Measurements from ENCODE around the gene SMYD3. TPM values are rescaled to one million over a fixed set of nuclear protein-coding genes. Genes with fewer than 3 reads are reported as not detected.

SMYD3 gene
- total RNA-seq, 1 donor from 2014 or later: 34.9 TPM

DNA sequence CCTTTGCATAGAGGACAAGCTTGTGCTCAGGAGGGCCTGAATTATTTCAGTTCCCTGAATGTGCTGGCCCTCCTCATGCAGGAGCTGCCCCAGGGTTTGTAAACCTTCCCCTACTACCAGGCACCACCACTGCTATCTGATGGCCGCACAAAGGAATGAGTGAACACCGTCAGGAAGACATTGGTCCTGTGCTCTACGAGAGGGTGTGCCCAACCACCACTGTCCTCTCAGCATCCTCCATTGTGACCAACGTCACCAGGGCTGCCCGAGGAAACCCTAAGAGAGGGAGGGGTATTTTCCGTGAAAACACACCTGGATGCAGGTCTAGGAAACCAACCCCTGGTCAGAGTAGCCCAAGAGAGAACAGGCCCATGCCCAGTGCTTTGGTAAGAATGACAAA lies 694.8 kb downstream of the SMYD3 start:
- H3K27me3 Mint-ChIP-seq (ENCODE audit: low read depth): no peaks in the 10 kb centered on the region
- TF ChIP-seq, protein P1, sequence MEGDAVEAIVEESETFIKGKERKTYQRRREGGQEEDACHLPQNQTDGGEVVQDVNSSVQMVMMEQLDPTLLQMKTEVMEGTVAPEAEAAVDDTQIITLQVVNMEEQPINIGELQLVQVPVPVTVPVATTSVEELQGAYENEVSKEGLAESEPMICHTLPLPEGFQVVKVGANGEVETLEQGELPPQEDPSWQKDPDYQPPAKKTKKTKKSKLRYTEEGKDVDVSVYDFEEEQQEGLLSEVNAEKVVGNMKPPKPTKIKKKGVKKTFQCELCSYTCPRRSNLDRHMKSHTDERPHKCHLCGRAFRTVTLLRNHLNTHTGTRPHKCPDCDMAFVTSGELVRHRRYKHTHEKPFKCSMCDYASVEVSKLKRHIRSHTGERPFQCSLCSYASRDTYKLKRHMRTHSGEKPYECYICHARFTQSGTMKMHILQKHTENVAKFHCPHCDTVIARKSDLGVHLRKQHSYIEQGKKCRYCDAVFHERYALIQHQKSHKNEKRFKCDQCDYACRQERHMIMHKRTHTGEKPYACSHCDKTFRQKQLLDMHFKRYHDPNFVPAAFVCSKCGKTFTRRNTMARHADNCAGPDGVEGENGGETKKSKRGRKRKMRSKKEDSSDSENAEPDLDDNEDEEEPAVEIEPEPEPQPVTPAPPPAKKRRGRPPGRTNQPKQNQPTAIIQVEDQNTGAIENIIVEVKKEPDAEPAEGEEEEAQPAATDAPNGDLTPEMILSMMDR (IDR thresholded peaks at IDR 0.05; ENCODE audit: unreplicated experiment): no peak
- no peaks in the 10 kb centered on the region for H3K36me3 Mint-ChIP-seq
- H3K27ac Mint-ChIP-seq: no peak overlapping the region
- no peak for DNase-seq (ENCODE audit: low spot score in 2 of 2, unreplicated experiment in 2 of 2)
- H3K4me3 Mint-ChIP-seq: no peak overlapping the region
- no peaks in the 10 kb centered on the region for H3K9me3 Mint-ChIP-seq
- H3K4me1 Mint-ChIP-seq: peaks cover 16% of the 10 kb centered on the region

- Mint-ChIP-seq H3K27ac (no peak overlapping the region), H3K27me3 (ENCODE audit: low read depth) (no peaks in the 10 kb centered on the region), H3K4me1 (peaks cover 16% of the 10 kb centered on the region), H3K4me3 (no peak overlapping the region), H3K36me3 (no peaks in the 10 kb centered on the region), H3K9me3 (no peaks in the 10 kb centered on the region)
- no peak for DNase-seq (ENCODE audit: low spot score in 2 of 2, unreplicated experiment in 2 of 2)
- TF ChIP-seq, protein P1 (IDR thresholded peaks at IDR 0.05; ENCODE audit: unreplicated experiment): no peak
These were observed 696.2 kb downstream of the SMYD3 start for GRCh38 chr1:245810789-245811337.

DNA sequence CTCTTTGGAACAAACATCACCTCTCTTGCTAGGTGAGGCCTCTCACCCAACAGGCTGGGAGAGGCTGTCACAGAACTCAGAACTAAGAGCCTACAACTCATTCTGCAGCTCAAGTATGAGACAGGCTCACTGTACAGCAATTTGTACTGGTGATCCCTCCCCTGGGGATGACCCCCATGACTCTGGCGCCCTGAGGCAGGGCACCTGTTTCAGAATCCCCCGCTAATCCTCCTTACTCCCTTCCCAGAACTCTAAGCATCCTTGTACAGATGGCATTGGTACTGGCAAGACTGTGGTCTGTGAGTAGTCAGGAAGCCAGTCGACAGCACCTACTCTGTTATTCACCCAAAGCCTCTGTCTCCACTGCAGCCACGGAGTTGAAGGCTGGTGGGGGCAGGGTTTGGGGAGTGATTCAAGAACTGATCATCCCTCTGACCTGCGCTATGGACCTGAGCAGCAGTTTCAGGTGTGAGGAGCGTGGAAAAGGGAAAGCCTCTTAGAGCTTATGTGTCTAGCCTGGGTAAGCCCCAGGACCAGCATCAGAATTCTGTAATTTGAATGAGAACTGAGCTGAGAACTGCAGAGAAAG lies 696.8 kb downstream of the SMYD3 start:
- TF ChIP-seq, protein P1 (IDR thresholded peaks at IDR 0.05; ENCODE audit: unreplicated experiment): no peak
- H3K27ac Mint-ChIP-seq: no peak overlapping the region
- H3K27me3 Mint-ChIP-seq (ENCODE audit: low read depth): no peaks in the 10 kb centered on the region
- H3K4me1 Mint-ChIP-seq: peaks cover 16% of the 10 kb centered on the region
- no peak for DNase-seq (ENCODE audit: low spot score in 2 of 2, unreplicated experiment in 2 of 2)
- no peaks in the 10 kb centered on the region for H3K36me3 Mint-ChIP-seq
- H3K9me3 Mint-ChIP-seq: no peaks in the 10 kb centered on the region
- H3K4me3 Mint-ChIP-seq: no peak overlapping the region

DNA sequence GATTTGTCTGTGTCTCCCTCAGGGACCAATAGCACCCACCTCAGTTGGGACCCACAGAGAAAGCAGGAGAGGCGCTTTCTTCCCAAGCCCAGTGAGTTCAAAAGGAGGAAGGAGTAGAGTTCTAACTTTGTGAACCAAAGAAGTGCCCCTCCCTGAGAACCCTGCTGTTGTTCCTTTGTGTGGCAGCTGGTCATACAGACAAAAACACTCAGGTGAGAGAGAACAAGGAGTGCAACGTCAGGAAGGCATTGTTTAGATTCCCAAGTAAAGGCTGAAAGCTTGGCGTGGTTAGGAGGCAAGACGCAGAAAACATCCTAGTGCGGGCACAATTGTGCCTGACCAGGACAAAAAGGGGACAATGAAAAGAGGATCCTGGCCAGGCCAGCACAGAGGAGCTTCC lies 697.7 kb downstream of the SMYD3 start:
- no peak overlapping the region for H3K4me3 Mint-ChIP-seq
- H3K9me3 Mint-ChIP-seq: no peaks in the 10 kb centered on the region
- DNase-seq (ENCODE audit: low spot score in 2 of 2, unreplicated experiment in 2 of 2): no peak
- no peaks in the 10 kb centered on the region for H3K36me3 Mint-ChIP-seq
- H3K27me3 Mint-ChIP-seq (ENCODE audit: low read depth): no peaks in the 10 kb centered on the region
- peaks cover 16% of the 10 kb centered on the region for H3K4me1 Mint-ChIP-seq
- TF ChIP-seq, protein P1 (IDR thresholded peaks at IDR 0.05; ENCODE audit: unreplicated experiment): no peak
- H3K27ac Mint-ChIP-seq: no peak overlapping the region

DNA sequence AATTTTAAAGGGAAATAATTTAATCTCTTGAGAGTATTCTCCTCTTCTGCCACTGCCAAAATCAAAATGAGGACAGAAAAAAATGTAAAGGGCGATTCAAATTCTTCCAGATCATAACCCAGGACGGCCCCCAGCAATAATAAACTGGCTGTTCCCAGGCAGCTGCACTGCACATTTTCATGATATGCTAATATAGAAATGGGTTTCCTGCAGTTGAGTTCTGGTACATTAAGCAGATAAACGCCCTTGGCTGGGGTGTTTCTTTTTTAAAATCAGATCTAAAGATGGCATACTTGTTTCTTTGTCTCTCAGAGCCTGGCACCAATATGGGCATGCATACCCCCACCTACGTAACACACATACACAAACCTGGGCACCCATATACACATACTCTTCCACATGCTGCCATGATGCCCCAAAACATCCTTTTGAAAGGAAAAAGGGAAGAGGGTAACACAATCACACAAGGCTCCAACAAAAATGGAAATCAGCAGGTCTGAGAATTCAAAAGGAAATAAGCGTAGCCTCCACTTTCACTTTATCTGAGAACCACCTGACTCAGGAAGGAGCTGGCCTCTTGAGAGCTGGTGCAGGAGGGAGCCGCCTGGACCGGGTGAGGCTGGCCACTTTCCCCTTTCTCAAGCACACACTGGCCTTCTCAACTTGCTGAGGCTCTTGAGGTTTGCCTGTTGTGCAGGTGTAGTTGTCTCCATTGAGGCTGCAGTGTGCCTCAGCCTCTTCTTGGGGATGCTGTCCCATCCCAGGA lies 698.9 kb downstream of the SMYD3 start:
- Mint-ChIP-seq H3K36me3 (no peaks in the 10 kb centered on the region), H3K27me3 (ENCODE audit: low read depth) (no peaks in the 10 kb centered on the region), H3K27ac (no peak overlapping the region), H3K9me3 (no peaks in the 10 kb centered on the region), H3K4me1 (peaks cover 16% of the 10 kb centered on the region), H3K4me3 (no peak overlapping the region)
- no peak for DNase-seq (ENCODE audit: low spot score in 2 of 2, unreplicated experiment in 2 of 2)
- TF ChIP-seq, protein P1 (IDR thresholded peaks at IDR 0.05; ENCODE audit: unreplicated experiment): no peak

Data from mesothelial cell of epicardium (in vitro differentiated cells).